Esophagus muscularis mucosa (tissue), 3 donors: ENCODE data around the gene TMEM179.

Source experiments
- POLR2A ChIP-seq: fragments of 450-650 bp; IDR thresholded peaks from one replicate; pipeline ENCODE4 v1.6.1; 2017; ENCODE audit warnings: antibody characterized with exemption, moderate library complexity, mild to moderate bottlenecking, low read depth
- POLR2AphosphoS5 ChIP-seq, 2 donors: sonication (generic); formaldehyde crosslinking; IDR thresholded peaks; one replicate each; pipeline ENCODE4 v1.6.1; 2017; ENCODE audit warnings: antibody characterized with exemption in 2 of 2
- TF ChIP-seq, protein P1 (sequence below), 3 experiments: fragments of 200-600 bp in 2 of 3; fragments of 450-650 bp in 1 of 3; sonication (generic) in 2 of 3; IDR thresholded peaks; one replicate each; pipeline ENCODE4 v1.5.1; 2017 to 2019; ENCODE audit warnings: antibody characterized with exemption in 3 of 3, mild to moderate bottlenecking in 2 of 3, moderate library complexity in 1 of 3

DNA sequence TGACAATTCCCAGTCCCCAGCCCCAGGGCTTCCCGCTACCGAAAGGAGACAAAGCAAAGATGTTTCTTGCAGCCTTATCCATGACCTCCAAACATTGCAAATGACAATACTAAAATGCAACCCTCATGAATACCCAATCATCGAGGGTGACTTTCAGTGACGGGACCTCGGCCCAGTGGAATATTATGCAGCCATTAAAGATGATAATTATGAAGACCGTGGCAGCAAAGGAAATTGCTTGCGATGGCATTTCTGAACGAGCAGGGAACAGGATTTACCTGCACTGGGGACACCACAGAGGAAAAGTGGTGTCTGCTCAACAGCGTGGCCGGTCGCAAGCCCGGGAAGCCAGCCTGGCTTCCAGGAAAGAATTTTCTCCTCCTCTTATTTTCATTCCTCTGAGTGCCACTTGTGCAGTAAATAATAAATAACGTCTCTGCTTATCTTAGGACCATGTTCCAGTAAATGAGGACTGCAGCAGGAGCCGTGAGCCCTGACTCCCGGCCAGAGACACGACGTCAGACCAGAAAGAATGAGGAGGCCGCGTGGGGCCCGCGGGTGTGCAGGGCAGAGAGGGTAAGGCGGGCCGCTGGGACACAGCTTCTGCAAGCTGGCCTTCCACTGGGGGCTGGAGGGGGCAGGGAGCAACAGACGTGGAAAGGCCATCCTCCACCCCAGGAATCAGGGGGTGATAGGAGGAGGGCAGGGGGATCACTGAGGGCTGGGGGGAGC is 18.4 kb downstream of the TMEM179 start:
- TF ChIP-seq, protein P1, sequence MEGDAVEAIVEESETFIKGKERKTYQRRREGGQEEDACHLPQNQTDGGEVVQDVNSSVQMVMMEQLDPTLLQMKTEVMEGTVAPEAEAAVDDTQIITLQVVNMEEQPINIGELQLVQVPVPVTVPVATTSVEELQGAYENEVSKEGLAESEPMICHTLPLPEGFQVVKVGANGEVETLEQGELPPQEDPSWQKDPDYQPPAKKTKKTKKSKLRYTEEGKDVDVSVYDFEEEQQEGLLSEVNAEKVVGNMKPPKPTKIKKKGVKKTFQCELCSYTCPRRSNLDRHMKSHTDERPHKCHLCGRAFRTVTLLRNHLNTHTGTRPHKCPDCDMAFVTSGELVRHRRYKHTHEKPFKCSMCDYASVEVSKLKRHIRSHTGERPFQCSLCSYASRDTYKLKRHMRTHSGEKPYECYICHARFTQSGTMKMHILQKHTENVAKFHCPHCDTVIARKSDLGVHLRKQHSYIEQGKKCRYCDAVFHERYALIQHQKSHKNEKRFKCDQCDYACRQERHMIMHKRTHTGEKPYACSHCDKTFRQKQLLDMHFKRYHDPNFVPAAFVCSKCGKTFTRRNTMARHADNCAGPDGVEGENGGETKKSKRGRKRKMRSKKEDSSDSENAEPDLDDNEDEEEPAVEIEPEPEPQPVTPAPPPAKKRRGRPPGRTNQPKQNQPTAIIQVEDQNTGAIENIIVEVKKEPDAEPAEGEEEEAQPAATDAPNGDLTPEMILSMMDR (IDR thresholded peaks at IDR 0.05): no peak
- TF ChIP-seq POLR2AphosphoS5 (IDR thresholded peaks at IDR 0.05) (no peak), POLR2A (no peak)
